Inflammatory macrophage treated with lipopolysaccharide for 4 hours (primary cell): ENCODE data around the gene HHIPL1.

ENCODE experiments used
- DNase-seq: peaks from one replicate; pipeline ENCODE4 v3.0.0-alpha.2; 2020

The HHIPL1 gene

GRCh38 chr14:99662846-99663245 lies 17.9 kb downstream of the HHIPL1 start:
- DNase-seq = no peak

- DNase-seq = no peak
Observed at GRCh38 chr14:99663386-99664057, 18.6 kb downstream of the HHIPL1 start.

GRCh38 chr14:99664058-99664936 lies 19.4 kb downstream of the HHIPL1 start:
- DNase-seq = no peak

DNA sequence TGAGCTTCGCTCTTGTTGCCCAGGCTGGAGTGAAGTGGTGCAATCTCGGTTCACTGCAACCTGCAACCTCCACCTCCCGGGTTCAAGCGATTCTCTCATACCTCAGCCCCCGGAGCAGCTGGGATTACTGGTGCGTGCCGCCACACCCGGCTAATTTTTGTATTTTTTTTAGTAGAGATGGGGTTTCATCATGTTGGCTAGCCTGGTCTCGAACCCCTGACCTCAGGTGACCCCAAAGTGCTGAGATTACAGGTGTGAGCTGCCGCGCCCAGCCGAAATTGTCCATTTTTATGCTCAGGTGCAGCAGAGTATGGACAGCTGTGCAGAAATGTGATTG lies 20.0 kb downstream of the HHIPL1 start:
- no peak for DNase-seq

DNA sequence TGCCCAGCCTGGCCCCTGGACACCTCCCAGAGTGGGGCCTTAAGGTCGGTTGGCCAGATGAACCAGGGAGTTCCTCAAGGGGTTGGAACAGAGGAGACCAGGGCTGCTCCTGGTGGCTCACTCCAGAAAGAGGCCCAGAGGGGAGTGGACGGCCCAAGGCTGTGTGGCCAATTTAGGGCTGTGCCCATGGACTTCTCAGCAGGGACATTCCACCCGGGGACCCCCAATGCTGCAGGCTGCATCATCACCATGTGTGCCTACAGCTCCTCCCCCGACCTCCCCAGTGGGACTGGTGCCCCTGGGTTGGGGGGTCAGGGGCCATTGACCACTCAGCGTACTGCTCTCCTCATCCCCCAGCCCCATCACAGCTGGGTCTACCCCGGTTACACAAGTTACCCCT lies 21.6 kb downstream of the HHIPL1 start:
- DNase-seq = no peak

DNA sequence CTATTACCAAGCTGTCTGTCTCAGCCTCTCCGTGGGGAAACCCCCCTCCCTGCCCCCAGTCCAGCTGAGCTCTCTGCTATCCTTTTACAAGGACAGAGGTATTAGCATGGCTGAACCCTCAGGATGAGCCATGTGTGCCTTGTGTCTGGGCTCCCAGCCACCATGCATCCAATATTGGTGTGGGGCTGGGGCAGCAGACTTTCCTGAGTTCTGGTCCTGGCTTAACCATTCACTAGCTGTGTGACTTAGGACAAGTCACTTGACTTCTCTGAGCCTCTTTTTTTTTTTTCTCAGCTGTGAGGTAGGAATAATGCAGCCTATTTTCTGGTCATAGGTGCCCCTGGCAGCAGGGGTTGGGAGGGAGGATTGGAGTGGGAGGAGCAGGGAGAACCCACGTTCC lies 22.1 kb downstream of the HHIPL1 start:
- DNase-seq = no peak

GRCh38 chr14:99667821-99668220 lies 22.9 kb downstream of the HHIPL1 start:
- no peak for DNase-seq

DNA sequence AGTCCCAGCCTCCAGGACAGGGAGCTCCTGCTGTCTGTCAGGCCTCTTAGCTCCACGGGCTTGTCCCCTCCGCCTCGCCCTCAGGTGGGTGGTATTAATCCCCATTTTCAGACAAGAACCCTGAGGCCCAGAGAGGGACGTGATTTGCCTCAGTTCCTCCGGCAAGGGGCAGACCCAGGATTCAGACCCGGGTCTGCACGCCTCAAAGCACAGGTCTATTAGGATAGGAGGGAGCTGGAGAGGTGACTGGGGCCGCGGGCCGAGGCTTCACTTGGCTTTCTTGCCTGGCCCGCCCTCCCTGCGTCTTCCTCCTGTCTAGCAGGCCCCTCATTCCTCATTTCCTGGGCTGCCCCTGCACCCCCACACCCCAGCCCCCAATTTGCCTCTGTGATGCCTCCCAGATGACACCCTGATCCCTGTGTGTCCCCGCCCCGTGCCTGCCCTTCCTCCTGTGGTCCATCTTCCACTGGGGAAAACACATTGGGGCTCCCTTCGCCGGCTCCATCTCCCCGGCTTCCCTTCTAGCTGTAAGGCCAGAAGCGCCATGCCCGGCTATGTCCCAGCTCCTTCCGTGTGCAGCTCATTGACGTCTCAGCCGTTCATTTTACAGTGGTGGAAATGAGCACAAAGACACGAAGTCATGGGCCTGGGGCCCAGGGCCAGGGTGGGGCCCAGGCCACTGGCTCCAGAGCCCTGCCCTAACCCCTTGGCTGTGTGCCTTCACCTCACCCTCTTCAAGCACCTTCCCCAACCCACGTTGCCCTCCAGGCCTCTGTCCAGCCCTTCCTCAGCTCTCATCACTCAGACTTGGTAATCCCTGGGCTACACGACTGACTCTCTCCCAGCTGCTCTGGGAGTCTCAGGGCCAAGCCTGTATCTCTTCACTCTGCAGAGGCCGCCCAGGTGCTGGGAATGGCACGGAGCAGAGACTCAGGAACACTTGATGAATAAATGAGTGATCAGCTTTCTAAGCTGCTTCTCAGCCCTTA lies 23.7 kb downstream of the HHIPL1 start:
- DNase-seq = no peak

GRCh38 chr14:99670361-99671234 lies 25.7 kb downstream of the HHIPL1 start:
- DNase-seq = no peak

- DNase-seq = no peak
Observed at GRCh38 chr14:99671235-99672224, 26.6 kb downstream of the HHIPL1 start.

GRCh38 chr14:99672506-99673304 lies 27.8 kb downstream of the HHIPL1 start:
- DNase-seq = peak; percentile 44

DNA sequence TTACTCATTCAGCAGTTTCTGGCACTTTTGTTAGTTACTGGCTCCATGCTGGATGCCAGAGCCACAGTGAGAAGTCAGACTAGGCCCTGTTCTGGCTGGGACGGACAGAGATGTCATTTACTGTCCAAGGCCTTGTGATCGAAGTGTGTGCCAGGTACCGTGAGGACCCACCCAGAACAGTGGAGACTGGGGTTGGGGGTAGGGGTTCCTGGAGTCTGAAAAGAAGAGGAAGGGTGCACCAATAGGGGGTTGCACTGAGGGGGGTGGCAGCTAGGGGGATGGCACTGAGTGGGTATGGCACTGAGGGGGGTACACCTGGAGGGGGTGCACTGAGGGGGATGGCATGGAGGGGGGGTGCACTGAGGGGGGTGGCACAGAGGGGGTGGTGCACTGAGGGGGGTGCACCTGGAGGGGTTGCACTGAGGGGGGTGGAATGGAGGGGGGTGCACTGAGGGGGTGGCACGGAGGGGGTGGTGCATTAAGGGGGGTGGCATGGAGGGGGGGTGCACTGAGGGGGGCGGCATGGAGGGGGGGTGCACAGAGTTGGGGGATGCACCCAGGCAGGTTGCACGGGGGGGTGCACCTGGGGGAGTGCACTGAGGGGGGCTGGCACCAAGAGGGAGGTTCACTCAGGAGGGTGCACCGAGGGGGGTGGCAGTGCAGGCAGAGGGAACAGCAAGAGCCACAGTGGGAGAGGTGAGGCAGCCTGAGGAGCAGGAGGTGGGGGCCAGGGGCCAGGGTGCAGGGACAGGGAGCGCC lies 28.6 kb downstream of the HHIPL1 start:
- no peak for DNase-seq

DNA sequence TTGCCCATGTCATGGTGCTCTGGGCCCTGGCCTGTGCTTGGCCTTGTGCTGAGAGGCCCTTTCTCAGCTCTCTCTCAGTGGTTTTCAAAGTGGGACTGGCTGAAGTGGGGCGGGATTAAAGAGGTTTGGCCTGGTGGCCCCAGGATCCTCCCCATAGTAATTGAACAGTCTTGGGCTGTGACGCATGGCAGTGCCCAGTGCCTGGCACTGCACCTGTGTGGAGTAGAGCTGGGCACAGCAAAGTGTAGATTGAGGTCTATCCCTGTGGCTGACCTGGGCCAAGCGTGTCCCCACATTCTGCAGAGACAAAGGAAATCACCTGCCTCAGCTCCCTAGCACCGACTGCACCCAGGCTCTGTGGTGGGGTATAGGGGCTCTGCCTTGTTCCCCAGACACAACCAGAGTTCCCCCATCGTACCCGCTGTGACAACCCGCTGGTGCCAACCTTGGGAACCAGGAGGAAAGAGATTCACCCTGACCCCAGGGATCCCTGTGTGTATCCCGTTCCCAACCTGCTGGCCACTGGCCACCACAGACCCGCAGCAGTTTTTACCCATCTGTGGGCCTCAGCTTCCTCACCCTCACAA lies 29.2 kb downstream of the HHIPL1 start:
- no peak for DNase-seq

DNA sequence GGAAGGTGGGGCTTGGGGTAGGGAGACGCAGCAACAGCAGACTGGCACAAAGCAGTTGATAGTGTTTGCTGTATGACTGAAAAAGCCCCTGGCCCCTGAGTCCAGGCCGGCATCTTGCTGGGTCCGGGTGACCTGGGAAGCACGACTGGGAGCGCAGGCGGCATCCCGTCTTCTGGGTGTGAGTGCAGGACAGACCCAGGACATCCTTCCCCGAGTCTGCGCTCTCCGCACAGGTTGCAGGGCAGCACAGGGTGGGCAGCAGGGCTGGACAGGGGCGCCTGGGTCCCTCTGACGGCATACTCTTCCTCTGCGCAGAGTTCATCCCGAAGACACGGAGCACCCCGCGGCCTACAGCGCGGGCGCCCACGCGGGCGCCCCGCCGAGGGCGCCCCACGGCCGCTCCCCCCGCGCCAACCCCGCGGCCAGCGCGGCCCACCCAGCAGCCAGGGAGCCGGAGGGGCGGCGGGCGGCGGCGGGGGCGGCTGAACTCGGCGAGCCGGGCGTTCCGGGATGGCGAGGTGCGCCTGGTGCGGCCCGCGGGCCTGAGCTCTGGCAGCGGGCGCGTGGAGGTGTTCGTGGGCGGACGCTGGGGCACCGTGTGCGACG lies 29.9 kb downstream of the HHIPL1 start:
- no peak for DNase-seq

- DNase-seq = no peak
Observed at GRCh38 chr14:99675382-99675835, 30.5 kb downstream of the HHIPL1 start.

GRCh38 chr14:99675951-99676350 lies 31.0 kb downstream of the HHIPL1 start:
- DNase-seq = no peak

GRCh38 chr14:99676657-99677056 lies 31.7 kb downstream of the HHIPL1 start:
- DNase-seq = no peak
